NCI-H82 (cell line): ENCODE measurements around the gene NEDD4L.
A peak's percentile ranks its signal among the peaks of the same experiment; 100 is the strongest.

Experiments used
- DNase-seq: peaks from one replicate; lab custom pipeline; 2025; lab: John Stamatoyannopoulos, UW

The NEDD4L gene

DNA sequence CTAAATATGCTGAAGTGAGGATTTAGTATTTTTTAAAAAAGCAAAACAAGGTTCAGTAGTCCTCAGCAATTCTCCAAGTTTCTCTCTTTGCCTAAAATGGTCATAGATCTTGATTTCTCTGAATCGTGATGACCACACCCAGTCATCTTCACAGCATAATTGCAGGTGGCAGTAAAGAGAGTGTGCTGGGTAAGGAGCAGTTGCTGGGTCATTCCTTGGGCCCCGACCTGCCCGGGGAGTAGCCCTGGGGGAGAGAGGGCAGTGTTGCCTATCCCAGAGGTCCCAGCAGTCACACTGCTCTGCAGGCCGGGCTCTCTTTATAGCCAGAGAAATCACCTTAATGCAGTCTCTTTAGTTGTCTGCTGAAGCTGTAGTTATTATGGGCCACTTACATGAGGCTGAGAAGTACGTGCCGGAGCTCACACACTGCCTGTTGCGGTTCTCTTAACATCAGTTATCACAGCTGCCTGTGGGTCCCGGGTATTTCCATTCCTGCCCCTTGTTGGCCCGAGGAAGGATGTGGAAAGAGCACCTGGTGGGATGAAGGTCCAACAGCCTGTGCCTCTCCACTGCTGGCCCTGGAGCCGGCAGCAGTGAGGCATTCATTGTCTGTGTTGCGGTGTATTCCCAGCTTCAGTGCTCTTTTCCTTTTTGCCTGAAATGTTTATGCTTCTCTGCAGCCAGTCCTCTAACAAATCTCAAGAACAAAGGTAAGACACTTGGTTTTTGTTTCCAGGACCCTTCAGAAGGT lies 354.8 kb downstream of the NEDD4L start:
- DNase-seq = no peak

DNA sequence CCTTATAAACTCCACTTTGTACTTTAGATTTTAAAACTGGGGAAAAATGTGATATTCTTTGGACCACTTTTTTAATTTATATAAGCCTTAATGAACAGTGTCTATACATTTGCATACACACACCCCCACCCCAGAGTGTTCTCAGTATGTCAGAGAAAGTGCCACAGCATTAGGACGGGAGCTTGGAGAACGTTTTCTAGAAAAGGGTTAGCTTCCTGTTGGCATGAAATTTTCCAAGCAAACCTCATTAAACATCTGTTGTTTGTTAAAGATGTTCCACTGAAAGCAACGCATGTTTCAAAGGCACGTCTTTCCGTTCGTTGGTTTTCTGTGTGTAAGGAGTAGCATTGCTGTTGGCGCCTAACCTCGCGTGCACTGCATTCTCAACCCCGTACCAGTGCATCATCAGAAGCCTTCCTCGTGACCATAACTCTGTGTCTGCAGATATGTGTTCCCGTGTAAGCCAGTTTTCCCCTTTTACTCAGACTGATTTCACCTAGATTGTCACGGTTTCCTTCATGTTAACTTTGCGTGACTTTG lies 356.4 kb downstream of the NEDD4L start:
- no peak for DNase-seq

- no peak for DNase-seq
These were observed 357.2 kb downstream of the NEDD4L start for GRCh38 chr18:58401191-58401590.

- peak; percentile 64 for DNase-seq
These were observed 358.2 kb downstream of the NEDD4L start for GRCh38 chr18:58402247-58402646.

- DNase-seq = no peak
These were observed 359.1 kb downstream of the NEDD4L start for GRCh38 chr18:58402951-58403702.

- DNase-seq = no peak
These were observed 359.9 kb downstream of the NEDD4L start for GRCh38 chr18:58403799-58404455.

DNA sequence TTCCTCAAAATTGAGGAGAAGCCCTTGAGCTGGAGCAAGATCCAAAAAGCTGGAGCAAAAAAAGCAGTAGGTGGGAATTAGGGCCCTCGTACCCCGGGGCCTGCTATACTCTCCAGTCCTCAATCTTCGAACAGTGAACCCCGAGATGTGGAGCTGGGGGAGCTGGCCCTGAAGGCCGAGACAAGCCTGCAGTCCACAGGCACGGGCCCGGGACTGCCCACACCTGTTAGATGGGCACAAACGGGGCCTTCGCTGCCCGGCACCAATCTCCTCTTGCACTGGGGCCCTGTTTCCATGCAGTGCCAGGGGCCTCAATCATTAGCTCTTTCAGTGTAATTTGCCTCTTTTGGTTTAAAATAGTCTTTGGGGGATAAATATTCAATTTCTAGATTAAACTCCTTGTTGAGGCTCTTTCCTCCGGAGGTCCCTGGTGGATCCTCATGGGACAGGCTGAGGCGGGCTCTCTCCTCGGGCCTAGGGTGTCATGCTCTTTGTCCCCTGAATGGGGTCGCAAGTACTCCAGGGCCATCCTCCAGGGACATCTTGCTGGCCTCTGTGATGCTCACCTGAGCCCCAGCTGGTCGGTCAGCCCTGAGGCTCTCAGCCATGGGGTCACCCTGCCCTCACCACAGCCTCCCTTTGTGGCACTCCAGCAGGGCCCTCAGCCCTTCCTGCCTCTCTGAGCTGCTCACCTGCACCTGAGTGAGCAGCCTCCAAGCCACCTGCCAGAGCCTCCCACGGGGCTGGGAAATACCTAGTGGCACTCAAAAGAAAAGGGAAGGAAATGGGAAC lies 361.3 kb downstream of the NEDD4L start:
- DNase-seq = no peak

DNA sequence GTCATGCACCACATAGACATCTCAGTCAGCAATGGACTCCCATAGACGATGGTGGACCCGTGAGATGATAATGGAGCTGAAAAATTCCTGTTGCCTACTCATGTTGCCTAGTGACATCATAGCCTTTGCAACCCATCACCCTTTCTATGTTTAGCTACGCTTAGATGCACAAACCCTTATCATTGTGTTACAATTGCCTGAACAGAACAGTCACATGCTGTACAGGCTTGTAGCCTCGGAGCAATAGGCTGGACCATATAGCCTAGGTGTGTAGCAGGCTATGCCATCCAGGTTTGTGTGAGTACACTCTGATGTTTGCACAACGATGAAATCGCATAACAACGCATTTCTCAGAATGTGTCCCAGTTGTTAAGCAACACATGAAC lies 363.2 kb downstream of the NEDD4L start:
- DNase-seq = no peak

- DNase-seq = no peak
These were observed 363.8 kb downstream of the NEDD4L start for GRCh38 chr18:58407649-58408407.

DNA sequence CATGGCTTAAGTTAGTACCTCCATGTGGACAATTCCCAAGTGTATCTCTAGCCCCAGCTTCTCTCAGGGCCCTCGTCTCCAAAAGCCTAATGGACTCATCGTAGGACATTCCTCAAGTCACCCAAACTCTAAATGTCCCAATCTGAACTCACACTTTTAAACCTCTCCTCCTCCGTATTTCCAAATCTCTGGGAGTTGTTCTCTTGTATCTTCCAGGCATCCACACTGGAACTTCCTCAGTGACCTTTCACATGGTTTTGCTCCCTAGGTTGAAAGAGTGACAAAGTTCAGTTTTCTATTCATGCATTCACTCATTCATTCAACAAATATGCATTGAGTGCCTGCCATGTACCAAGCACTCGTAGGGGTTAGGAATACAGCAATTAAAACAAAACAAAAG lies 364.6 kb downstream of the NEDD4L start:
- no peak for DNase-seq

DNA sequence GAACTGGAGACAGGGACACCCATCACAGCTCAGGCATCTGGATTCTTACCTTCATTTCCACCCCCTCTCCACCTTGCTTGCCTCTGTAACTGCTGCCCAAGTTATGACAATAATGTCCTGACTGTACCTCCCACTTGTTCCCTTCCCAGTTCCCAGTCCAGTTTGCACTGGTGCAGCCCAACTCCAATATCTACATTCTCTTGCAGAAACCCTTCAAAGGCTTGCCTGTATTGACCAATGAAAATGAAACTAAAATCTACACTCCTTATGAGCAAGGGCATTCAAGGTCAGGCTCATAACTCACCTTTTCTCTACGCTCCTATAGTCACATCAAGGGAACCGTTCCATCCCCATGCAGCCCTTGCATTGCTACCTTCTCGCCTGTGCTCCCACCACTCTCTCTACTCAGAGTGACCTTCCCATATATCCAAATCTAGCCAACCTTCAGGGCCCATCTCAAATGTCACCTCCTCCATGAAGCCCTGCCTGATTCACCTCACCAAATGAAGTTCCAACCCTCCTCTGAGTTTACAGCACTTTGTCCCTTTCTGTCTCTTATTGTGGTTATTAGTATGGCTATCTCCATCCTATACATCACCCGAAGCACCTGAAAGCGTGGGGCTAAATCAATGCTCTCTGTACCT lies 365.9 kb downstream of the NEDD4L start:
- no peak for DNase-seq

DNA sequence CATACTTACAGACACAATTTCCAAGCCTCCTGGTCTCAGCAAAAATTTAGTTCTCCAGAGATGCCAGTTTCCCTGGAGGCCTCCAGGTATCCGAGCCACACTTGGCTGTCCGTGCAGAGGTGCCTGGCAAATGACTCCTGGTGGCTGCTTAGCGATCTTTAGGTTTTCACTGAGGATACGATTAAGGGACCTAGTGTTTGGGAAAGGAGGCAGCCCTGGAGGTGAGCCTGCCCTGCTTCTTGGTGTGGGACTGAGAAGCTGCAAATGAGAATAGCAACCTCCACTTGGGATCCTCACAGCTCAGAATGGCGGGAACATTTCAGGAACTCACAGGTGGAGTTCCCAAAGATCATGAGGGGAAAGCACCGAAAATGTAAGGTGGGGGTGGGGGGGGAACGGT lies 367.3 kb downstream of the NEDD4L start:
- DNase-seq = no peak

DNA sequence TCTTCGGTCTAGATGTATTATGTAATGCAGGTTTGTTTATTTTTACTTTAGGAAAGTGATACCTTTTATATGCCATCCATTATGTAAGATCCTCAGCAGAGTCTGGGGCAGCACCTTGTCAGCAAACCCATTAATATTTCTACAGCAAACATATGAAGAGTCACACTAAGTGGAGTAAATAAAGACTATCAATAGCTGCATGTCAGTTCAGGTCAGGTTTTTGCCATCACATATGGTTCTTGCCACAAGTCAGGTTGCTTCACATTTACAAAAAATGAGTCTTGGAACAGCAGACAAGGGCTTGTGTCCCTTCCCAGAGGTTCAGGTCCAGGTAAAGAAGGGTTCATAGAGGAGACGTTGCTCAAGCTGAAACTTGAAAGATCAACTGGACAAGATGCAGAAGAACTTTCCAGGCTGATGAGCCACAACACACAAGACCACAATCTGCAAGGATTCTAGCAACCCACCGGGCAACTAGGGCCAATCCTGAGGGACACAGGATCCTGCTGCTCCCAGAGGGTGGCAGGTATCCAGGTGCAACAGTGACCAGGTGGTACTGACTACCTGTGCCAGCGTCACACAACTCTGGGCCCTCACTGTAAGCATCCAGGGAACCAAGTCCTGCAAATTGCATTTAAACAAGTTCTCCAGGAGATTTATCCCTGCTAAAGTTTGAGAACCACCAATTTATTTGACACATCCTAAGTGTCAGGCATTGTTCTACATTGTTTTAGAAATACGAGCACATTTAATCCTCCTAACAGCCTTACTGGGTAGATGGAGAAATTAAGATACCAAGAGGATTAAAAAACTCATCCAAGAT lies 369.0 kb downstream of the NEDD4L start:
- peak; percentile 66 for DNase-seq

DNA sequence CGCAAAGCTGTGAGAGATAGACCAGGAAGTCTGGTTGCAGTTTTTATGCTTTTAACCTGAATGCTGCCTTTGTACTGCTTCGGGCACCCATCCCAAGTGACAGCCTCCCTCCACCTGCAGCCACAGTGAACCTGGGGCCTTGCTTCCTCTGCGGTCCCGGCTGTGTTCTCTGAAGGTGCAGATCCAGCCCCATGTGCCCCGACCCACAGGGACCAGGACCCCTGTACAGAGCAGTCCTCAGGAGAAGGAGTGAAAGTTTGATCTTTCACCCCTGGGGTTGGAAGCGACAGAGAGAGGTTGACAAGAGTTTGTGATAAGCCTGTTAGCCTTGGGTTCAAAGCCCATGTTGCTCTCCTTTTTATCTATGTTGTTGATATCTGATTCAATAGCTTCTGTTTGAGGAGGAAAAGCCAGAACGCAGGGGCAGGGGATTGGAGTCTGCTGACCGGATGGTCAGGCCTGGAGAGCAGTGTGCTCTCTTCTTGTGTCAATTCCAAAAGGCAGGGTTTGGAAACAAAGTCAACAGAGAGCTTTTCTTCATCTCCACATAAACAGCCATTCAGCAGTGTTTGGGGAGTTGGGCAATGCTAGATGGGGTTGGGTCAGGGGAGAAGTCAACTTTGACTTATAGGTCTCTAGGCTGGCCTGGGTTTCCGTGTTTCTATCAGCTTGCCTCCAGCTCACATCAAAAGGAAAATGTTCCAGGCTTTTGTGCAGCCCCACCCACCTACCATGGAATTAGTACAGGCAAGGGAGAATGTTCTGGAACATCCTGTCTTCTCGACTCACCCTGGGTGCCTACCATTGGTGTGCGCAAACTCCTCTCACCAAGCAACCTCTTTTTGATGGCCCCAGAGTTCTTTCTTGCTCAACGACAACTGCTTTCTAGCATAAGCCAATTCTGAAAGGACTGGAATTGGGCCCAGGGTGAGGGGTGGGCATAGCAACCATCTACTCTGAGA lies 369.9 kb downstream of the NEDD4L start:
- DNase-seq = no peak

DNA sequence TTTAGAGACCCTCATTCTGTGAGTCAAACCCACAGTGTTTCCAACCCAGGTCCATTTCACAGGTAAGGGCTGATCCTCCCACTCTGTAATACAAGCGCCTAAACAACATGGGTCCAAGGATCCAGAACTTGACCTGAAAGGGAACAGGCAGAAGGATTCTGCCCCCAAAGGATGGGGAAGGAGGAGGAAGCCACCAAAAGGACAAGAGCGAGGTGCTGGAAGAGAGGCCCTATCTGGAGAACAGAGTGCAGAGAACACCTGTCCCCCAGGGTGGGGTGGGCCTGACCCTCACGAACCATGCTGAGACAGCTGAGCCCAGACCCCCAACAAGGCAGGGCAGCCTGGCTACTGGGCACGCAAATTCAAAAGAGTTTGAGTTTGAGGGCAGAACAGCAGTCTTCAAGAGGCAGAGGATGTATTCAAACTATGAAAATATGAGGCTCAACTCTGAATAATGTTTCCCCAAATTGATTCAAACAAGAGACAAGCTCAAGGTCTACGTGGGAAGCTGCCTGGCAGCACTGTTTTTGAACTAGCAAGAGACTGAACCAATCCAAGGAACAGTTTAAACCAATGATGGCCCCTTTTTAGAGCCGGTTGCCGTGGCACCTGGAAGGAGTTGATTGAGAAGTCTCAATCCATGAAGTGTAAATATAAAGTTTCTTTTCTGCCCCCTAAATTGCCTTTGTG lies 372.1 kb downstream of the NEDD4L start:
- DNase-seq = peak; percentile 75

- DNase-seq = peak; percentile 93
These were observed 373.0 kb downstream of the NEDD4L start for GRCh38 chr18:58416704-58417683.

GRCh38 chr18:58417752-58418151 lies 373.7 kb downstream of the NEDD4L start:
- no peak for DNase-seq
